GM06990 (cell line): ENCODE data around the gene KCNE4.

Source experiments
- DNase-seq: peaks from one replicate; pipeline ENCODE4 v3.0.0-alpha.2; 2011; ENCODE audit not compliant: insufficient read length; ENCODE audit errors: extremely low read depth
- H3K27me3 ChIP-seq: replicated peaks from 2 replicates; pipeline ENCODE4 v1.6.0; 2011; ENCODE audit warnings: low read length; ENCODE audit not compliant: control insufficient read depth, insufficient read depth
- H3K36me3 ChIP-seq: 2 replicates; pipeline ENCODE4 v1.5.1; 2011; ENCODE audit warnings: low read length; ENCODE audit not compliant: control insufficient read depth, insufficient read depth
- H3K4me3 ChIP-seq: replicated peaks from 2 replicates; pipeline ENCODE4 v1.5.1; 2011; ENCODE audit warnings: low read depth, mild to moderate bottlenecking, control low read depth, low read length
- TF ChIP-seq, protein P1 (sequence below): IDR thresholded peaks from 2 replicates; pipeline ENCODE4 v1.5.1; 2011; ENCODE audit warnings: low read length, control low read depth, mild to moderate bottlenecking, inconsistent platforms; ENCODE audit not compliant: insufficient read depth, poor library complexity, severe bottlenecking

KCNE4 gene

DNA sequence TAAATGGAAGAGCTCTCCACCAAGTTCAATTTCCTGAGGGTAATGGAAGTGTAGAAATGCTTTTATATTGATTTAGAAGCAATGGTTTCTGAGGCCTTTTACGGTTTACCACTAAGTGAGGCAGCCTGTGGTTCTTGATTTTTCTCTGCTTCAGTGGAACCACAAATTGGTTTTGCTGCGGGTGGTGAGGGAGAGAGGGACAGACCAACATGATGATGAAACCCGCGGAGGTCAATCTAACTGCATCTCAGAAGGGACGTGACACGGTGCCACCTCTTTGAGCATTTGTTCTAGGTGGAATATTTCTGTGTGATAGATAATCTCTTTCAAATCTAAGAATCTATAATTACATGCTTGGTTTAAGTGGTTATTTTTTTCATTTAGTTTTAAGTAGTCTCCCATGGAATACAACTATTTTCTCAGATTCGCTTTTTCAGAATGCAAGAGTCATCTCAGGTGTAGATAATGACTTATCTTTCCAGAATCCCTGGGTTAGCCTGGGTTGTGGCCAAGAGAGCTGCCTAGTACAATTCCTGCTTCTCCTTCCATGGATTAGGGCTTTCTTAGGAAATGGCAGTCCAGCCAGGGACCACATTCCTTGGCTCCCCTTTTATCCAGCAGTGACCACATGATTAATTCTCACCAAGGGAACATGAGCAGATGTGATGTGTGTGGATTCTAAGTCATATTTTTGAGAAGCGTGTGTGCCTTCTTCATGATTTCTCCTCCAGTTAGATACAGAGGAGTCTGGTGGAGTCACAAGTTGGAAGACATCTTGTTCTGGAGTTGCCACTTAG lies 52.5 kb downstream of the KCNE4 start:
- Histone ChIP-seq H3K4me3 (no peak overlapping the region), H3K36me3 (no peaks in the 10 kb centered on the region), H3K27me3 (no peaks in the 10 kb centered on the region)
- TF ChIP-seq, protein P1, sequence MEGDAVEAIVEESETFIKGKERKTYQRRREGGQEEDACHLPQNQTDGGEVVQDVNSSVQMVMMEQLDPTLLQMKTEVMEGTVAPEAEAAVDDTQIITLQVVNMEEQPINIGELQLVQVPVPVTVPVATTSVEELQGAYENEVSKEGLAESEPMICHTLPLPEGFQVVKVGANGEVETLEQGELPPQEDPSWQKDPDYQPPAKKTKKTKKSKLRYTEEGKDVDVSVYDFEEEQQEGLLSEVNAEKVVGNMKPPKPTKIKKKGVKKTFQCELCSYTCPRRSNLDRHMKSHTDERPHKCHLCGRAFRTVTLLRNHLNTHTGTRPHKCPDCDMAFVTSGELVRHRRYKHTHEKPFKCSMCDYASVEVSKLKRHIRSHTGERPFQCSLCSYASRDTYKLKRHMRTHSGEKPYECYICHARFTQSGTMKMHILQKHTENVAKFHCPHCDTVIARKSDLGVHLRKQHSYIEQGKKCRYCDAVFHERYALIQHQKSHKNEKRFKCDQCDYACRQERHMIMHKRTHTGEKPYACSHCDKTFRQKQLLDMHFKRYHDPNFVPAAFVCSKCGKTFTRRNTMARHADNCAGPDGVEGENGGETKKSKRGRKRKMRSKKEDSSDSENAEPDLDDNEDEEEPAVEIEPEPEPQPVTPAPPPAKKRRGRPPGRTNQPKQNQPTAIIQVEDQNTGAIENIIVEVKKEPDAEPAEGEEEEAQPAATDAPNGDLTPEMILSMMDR, result no peak
- no peak for DNase-seq
